Activated T-helper 2 cell treated with anti-CD3 and anti-CD28 coated beads, Interferon-gamma antibody, Interleukin-2, Interleukin-4, amounts not matched to agents 10 μg/mL and 5 μg/mL and 100 μg/mL, durations not matched to agents 14 hours and 24 hours and 36 hours (primary cell): ENCODE results near the gene SHC2. TPM values are rescaled to one million over a fixed set of nuclear protein-coding genes. Genes with fewer than 3 reads are reported as not detected.

Source experiments
- total RNA-seq: library from RNA; stranded (reverse); gene quantifications from 2 replicates; pipeline ENCODE4 v1.2.3, GENCODE V29; 2022

Gene SHC2
- total RNA-seq, 1 donor from 2014 or later = not detected

Other genes starting within 250 kb of the SHC2 start
- gene PLPP2, start 169.6 kb downstream of the SHC2 start, total RNA-seq = not detected in 2 replicates
- 29.2 and 30.5 TPM in 2 replicates for gene MIER2, start 116.2 kb downstream of the SHC2 start, total RNA-seq
- gene C2CD4C, start 51.9 kb downstream of the SHC2 start, total RNA-seq = 0.14 and 0.23 TPM in 2 replicates
- gene MADCAM1, start 35.5 kb upstream of the SHC2 start, total RNA-seq = 0.18 and 0.21 TPM in 2 replicates
- gene TPGS1, start 46.5 kb upstream of the SHC2 start, total RNA-seq = 13.6 and 15.7 TPM in 2 replicates
- 53.7 and 55.7 TPM in 2 replicates for gene CDC34, start 70.7 kb upstream of the SHC2 start, total RNA-seq
- gene GZMM, start 83.0 kb upstream of the SHC2 start, total RNA-seq = 29.9 and 31.8 TPM in 2 replicates
- 300 and 304 TPM in 2 replicates for gene BSG, start 111.6 kb upstream of the SHC2 start, total RNA-seq
- gene HCN2, start 128.8 kb upstream of the SHC2 start, total RNA-seq = 0.52 and 0.64 TPM in 2 replicates
- gene POLRMT, start 172.5 kb upstream of the SHC2 start, total RNA-seq = 90.1 and 94.7 TPM in 2 replicates
- not detected in 2 replicates for gene FGF22, start 178.8 kb upstream of the SHC2 start, total RNA-seq
- gene RNF126, start 202.2 kb upstream of the SHC2 start, total RNA-seq = 83.2 and 89.4 TPM in 2 replicates
- 6.9 and 8.0 TPM in 2 replicates for gene FSTL3, start 215.4 kb upstream of the SHC2 start, total RNA-seq
- gene PRSS57, start 234.4 kb upstream of the SHC2 start, total RNA-seq = not detected in 2 replicates
- gene PALM, start 247.9 kb upstream of the SHC2 start, total RNA-seq = not detected in 2 replicates